NCI-H1930 (cell line): ENCODE measurements around the gene KCNN4.
A peak's percentile ranks its signal among the peaks of the same experiment; 100 is the strongest.
"Not testable (repeated sequence)": the region's sequence is repeated elsewhere in the genome, so short reads cannot be mapped to it uniquely, and the experiment has no call there.

Experiments used
- DNase-seq, 2 experiments: peaks; one replicate each; lab custom pipeline; 2025; lab: John Stamatoyannopoulos, UW

Gene KCNN4

GRCh38 chr19:43780706-43781525 is at the start of gene KCNN4:
KCNN4 (minus strand) TSS chr19:43780973; CDS start chr19:43780861, 112 bp downstream.
- no peak for DNase-seq

DNA sequence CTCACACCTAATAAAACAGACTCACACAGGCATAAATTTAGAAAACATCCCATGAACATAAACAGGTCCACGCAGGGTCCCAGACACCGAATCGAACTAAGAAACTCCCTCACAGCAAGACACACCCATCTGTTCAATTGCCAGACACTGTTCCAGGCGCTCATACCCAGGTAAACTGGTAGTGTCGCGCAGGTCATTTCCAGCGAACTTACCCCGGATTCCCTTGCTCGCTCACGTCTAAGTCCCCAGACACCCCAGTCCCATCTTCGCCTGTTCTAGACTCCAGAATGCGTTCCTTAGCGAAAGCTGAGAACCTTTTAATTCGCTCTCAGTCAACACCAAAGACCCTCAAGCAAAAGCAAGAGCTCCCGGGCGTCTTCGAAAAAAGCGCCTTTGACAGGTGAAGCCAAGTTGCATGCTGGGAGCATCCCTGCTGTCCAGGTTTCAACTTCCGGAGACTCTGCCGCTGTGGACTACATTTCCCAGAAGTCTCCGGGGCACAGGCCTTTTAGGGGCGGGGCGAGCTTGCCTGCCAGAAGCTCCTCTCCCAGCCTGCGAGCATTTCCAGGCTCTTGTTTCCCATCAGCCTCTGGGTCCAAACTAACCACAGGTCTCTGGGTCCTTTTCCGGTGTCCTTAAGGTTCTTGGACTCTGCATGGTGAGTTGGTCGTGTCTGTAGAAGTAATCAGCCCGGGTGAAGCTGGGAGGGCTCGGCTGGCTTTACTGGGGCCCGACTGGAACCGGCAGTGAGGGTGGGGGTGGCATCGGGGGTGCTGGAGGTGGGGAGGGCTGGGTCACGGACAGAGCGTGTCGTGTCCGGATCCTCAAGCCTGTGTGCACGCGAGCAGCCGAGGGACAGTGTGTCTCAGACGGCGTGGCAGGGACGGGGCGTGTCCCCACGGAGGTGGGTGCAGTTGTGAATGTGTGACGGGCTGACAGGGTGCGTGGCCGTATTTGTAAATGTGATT is 46.3 kb upstream of the KCNN4 start, which contains the start of gene ZNF283:
Gene ZNF283 (plus strand): TSS at position 535 of the 968 bp plus-strand sequence. CDS start 6,184 bp downstream, outside the sequence.
- DNase-seq: peak; percentile 92 to 96

GRCh38 chr19:43824572-43824971 is 43.8 kb upstream of the KCNN4 start:
- DNase-seq: peak in 1 of 2 experiments; percentile 41

GRCh38 chr19:43823856-43824255 is 43.1 kb upstream of the KCNN4 start:
- DNase-seq: not testable (repeated sequence)

DNA sequence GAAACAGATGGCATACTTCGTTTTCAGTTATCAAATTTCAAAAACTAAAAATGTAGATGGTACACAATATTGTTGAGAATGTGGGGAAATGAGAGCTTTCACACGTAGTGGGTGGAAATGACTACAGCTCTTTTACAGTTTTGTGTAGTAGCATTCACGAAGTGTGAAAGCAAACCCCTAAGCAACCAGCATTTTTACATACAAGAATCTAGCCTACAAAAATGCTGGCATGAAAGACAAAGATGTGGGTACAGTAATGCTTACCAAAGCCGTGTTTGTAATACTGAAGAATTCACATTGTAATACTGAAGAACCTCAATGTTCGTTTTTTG is 40.1 kb upstream of the KCNN4 start:
- no peak for DNase-seq

DNA sequence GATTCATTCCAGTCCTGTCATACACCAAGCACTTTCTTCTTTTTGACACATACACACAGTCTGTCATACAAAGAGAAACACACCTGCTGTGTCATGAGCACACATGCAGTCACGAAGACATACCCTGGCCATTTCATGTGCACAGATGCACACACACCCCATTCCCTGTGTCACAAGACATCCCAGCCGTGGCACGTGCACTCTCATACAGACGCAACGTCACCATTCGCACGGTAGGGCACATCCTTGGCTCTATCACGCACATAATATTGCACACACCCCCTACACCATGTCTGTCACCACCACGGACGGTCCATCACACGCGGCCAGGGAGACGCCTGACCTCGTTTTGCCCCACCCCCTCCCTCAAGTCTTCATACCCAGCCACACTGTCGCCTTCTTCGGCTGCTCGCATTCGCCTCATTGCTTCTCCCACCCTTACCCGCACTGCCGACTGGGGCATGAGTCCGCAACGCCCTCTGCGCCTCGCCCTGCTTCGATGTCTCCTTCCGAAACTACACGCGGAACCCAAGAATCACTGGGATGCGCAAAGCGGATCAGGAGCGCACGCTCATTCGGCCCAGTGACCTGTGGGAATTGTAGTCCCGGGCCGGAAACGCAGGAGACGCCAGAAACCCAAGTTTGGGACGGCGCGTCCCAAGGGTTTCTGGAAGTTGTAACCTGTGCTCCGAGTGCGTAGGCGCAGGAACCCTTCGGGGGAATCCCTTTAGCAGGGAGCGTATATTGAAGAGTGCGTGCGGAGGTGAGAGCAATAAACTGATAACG is 39.5 kb upstream of the KCNN4 start:
- DNase-seq: peak; percentile 50 to 69

GRCh38 chr19:43818500-43818899 is 37.7 kb upstream of the KCNN4 start:
- DNase-seq: no peak

DNA sequence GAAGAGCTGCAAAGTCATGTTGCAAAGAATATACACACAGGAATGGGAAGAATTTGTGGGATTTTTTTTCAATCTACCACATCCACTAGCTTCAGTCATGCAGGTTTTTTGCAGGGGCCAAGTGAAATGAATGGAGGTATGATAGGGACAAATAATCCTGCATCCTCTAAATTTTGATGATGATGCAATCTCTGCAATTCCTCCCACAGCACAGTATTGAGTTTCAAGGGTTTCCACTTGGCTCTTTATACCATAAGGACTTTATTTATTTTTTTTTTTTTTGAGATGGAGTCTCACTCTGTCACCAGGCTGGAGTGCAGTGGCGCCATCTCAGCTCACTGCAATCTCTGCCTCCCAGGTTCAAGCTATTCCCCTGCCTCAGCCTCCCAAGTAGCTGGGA is 36.7 kb upstream of the KCNN4 start:
- not testable (repeated sequence) for DNase-seq

DNA sequence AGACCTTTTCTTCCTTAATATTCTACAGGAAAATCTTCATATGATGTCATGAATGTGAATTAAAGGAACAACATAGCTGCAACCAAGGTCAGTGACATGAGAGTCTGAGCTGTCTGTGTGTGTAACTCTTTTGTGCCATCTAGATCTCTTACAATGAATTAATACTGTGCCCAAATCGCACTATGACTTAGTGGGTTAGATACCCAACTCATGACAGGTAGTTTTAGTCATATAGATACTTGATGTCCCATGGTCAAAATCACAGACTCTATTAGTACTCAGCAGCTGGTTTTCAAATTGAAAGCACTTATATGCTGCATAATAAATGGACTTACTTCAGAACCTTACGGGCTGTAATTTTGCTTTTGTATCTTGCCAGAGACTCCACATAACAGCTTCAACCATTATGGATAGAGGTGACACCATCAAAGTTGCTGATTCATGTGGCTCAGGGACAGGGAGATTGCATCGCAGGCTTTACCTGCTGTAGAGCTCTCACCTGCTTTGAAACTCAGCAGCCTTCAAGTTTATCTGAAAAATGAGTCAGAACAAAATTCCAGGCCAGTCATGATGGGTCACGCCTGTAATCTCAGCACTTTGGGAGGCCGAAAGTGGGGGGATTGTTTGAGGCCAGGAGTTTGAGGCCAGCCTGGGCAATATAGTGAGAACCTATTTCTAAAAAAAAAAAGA is 34.0 kb upstream of the KCNN4 start:
- no peak for DNase-seq

DNA sequence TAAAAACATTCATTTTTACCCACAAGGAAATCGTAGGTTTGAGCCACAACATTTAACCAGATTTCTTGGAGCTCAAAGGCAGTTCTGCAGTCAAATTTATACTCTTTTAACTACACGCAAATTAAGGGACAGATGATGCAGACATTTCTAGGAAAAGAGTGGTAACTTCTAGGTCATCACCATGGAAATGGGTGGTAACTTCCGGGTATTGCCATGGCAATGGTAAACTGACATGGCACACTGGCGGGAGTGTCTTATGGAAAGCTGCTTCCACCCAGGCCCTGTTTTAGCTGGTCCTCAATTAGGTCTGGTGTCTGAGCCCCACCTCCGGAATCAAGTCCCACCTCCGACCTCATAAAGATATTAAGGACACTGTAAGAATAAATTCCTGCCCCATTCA is 31.9 kb upstream of the KCNN4 start:
- DNase-seq: no peak

GRCh38 chr19:43812259-43812658 is 31.5 kb upstream of the KCNN4 start:
- no peak for DNase-seq

GRCh38 chr19:43811837-43812236 is 31.1 kb upstream of the KCNN4 start:
- DNase-seq: no peak

GRCh38 chr19:43809762-43810696 is 29.3 kb upstream of the KCNN4 start:
- DNase-seq: peak in 1 of 2 experiments; percentile 24

DNA sequence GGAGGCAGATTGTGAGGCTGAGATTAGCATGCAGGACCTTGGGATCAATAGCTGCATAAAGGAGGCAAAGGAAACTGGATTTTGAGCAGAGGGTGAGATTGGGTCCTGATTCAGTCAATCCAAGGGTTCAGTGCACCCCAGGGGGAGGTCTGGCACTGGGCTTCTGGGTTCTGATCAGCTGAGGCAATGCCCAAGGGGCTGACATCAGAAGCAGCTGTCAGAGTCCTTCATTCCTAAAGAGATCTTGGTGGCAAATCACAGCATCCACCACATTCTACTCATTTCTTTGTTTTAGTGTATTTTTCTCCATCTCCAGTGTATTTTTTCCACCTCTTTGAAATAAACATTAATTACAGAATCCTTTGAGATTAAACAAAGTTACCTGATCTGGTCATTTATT is 26.9 kb upstream of the KCNN4 start:
- no peak for DNase-seq

DNA sequence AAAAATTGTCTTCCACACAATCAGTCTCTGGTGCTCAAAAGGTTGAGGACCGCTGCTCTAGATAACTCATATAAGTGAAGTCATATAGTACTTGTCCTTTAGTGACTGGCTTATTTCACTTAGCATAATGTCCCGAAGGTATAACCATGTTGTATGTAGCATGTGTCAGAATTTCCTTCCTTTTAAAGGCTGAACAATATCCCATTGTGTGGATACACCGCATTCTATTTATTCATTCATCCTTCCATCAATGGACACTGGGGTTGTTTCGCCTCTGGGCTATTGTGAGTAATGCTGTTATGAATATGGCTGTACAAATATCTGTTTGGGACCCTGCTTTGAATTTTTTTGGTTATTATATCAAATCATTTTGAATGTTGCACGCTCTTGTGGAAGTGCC is 26.1 kb upstream of the KCNN4 start:
- no peak for DNase-seq

- not testable (repeated sequence) for DNase-seq
Observed at GRCh38 chr19:43806401-43806800, 25.6 kb upstream of the KCNN4 start.

DNA sequence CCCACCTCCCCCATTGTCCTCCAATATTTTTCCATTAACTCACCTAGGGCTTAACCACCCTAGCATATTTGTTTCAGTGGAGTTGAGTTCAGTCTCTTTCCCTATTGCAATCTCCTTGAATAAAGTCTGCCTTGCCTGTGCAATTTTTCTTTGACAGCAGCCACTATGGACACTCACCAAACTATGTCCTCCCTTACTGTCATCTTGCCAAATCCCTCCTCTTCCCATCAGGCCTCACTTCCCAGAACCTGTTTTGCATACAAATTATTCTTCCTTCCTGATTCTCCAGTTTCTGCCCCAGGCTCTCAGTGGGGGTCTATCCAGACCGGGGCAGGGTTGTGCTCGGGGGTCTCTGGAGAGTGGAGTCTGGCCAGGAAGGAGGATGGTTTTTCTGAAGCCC is 23.7 kb upstream of the KCNN4 start:
- no peak for DNase-seq

GRCh38 chr19:43802216-43802951 is 21.6 kb upstream of the KCNN4 start, which contains the start of gene LYPD5:
LYPD5 (minus strand) TSS chr19:43802447; CDS start chr19:43802380, 67 bp downstream.
- DNase-seq: no peak

GRCh38 chr19:43799502-43800142 is 18.8 kb upstream of the KCNN4 start:
- no peak for DNase-seq
